ENCODE data around the gene ZNF562.
"Not testable (repeated sequence)": the region's sequence is repeated elsewhere in the genome, so short reads cannot be mapped to it uniquely, and the experiment has no call there.

The ZNF562 gene

DNA sequence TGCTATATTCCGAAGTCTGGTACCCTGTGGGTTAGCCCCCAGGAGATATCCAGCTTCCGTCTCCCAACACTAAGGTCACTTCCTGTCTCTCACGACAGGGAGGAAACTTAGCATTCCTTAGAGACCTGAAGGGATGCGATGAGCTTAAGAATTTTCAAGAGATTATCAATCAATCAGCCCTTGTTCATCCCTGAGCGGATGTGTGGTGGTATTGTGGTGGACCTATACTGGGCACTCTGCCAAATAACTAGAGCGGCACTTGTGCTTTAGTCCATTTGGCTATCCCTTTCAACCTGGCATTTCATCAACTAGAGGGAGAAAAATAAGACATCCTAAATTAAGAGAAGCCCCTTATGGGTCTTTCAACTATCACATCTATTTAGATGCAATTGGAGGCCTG lies 30.9 kb upstream of the ZNF562 start:
- TF ChIP-seq CTCF (IDR thresholded peaks at IDR 0.05; ENCODE audit: borderline replicate concordance, control extremely low read depth, extremely low read depth, insufficient read depth, missing control alignments), result no peak
- in situ Hi-C loops (cut with MboI; ENCODE audit: low sequenced_read_pairs, unreplicated experiment), result no loop called here
- DNase-seq (ENCODE audit: low spot score), result no peak

GRCh38 chr19:9702186-9702585 lies 27.3 kb upstream of the ZNF562 start:
- no peak for TF ChIP-seq CTCF (IDR thresholded peaks at IDR 0.05; ENCODE audit: borderline replicate concordance, control extremely low read depth, extremely low read depth, insufficient read depth, missing control alignments)
- in situ Hi-C loops (cut with MboI; ENCODE audit: low sequenced_read_pairs, unreplicated experiment), result no loop called here
- no peak for DNase-seq (ENCODE audit: low spot score)

GRCh38 chr19:9700229-9700981 lies 25.5 kb upstream of the ZNF562 start:
- TF ChIP-seq CTCF (IDR thresholded peaks at IDR 0.05; ENCODE audit: borderline replicate concordance, control extremely low read depth, extremely low read depth, insufficient read depth, missing control alignments), result no peak
- no peak for DNase-seq (ENCODE audit: low spot score)
- in situ Hi-C loops (cut with MboI; ENCODE audit: low sequenced_read_pairs, unreplicated experiment), result no loop called here

DNA sequence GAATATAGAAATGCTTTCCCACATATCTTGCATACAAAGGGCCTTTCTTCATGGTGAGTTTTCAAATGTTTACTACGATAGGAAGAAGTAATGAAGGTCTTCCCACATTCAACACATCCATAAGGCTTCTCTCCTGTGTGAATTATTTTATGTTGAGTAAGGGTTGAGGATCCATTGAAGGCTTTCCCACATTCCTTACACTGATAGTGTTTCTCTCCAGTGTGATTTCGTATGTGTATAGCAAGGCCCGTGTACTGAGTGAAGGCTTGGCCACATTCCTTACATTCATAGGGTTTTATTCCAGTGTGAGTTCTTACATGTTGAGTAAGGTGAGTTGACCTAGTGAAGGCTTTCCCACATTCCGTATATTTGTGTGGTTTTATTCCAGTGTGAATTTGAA lies 15.4 kb upstream of the ZNF562 start:
- in situ Hi-C loops (cut with MboI; ENCODE audit: low sequenced_read_pairs, unreplicated experiment); DNase-seq (ENCODE audit: low spot score): not testable (repeated sequence)

GRCh38 chr19:9679996-9680395 lies 5.1 kb upstream of the ZNF562 start:
- in situ Hi-C loops (cut with MboI; ENCODE audit: low sequenced_read_pairs, unreplicated experiment), result not testable (repeated sequence)

DNA sequence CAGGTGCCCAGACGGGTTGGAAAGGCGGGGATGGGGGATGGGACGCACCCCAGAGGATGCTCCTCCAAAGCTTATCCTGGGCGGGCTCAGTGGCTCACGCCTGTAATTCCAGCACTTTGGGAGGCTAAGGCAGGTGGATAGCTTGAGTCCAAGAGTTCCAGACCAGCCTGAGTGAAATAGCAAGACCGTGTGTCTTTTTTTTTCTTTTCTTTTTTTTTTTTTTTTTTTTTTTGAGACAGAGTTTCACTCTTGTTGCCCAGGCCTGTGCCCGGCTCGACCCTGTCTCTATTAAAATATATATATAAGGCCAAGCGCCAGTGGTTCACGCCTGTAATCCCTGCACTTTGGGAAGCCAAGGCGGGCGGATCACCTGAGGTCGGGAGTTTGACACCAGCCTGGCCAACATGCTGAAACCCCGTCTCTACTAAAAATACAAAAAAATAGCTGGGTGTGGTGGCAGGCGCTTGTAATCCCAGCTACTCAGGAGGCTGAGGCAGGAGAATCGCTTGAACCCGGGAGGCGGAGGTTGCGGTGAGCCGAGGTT lies 530 bp upstream of the ZNF562 start:
- DNase-seq (ENCODE audit: low spot score); in situ Hi-C loops (cut with MboI; ENCODE audit: low sequenced_read_pairs, unreplicated experiment): not testable (repeated sequence)

More at GRCh38 chr19:9679996-9680395, 5.1 kb upstream of the ZNF562 start:
- DNase-seq (ENCODE audit: low spot score), result not testable (repeated sequence)

GRCh38 chr19:9673912-9674662 lies 813 bp downstream of the ZNF562 start:
- DNase-seq (ENCODE audit: low spot score), result no peak
- TF ChIP-seq CTCF (IDR thresholded peaks at IDR 0.05; ENCODE audit: borderline replicate concordance, control extremely low read depth, extremely low read depth, insufficient read depth, missing control alignments), result no peak
- in situ Hi-C loops (cut with MboI; ENCODE audit: low sequenced_read_pairs, unreplicated experiment), result no loop called here

- in situ Hi-C loops (cut with MboI; ENCODE audit: low sequenced_read_pairs, unreplicated experiment), result no loop called here
- DNase-seq (ENCODE audit: low spot score), result no peak
- TF ChIP-seq CTCF (IDR thresholded peaks at IDR 0.05; ENCODE audit: borderline replicate concordance, control extremely low read depth, extremely low read depth, insufficient read depth, missing control alignments), result no peak
Observed at GRCh38 chr19:9672893-9673292, 2.0 kb downstream of the ZNF562 start.

Measured in GM13976 (cell line).